HG03571 (cell line): ENCODE results near the gene TMEM250.

Source experiments
- ATAC-seq: cut with Tn5 transposase; IDR thresholded peaks from one replicate; pipeline ENCODE4 v1.9.1; 2021; ENCODE audit not compliant: unreplicated experiment

TMEM250 gene

GRCh38 chr9:136147890-136148714 lies 29.4 kb upstream of the TMEM250 start:
- ATAC-seq: no peak

GRCh38 chr9:136147038-136147889 lies 28.6 kb upstream of the TMEM250 start:
- no peak for ATAC-seq

- ATAC-seq: no peak
These were observed 27.7 kb upstream of the TMEM250 start for GRCh38 chr9:136146126-136147037.

- no peak for ATAC-seq
These were observed 26.9 kb upstream of the TMEM250 start for GRCh38 chr9:136145580-136145979.

GRCh38 chr9:136144450-136144849 lies 25.8 kb upstream of the TMEM250 start:
- ATAC-seq: no peak

- no peak for ATAC-seq
These were observed 24.7 kb upstream of the TMEM250 start for GRCh38 chr9:136143215-136144001.

GRCh38 chr9:136142859-136143214 lies 24.2 kb upstream of the TMEM250 start:
- ATAC-seq: no peak

GRCh38 chr9:136142414-136142796 lies 23.7 kb upstream of the TMEM250 start:
- no peak for ATAC-seq

GRCh38 chr9:136141682-136142413 lies 23.2 kb upstream of the TMEM250 start:
- no peak for ATAC-seq

GRCh38 chr9:136140966-136141365 lies 22.3 kb upstream of the TMEM250 start:
- no peak for ATAC-seq

- ATAC-seq: no peak
These were observed 21.4 kb upstream of the TMEM250 start for GRCh38 chr9:136140046-136140445.

- no peak for ATAC-seq
These were observed 19.9 kb upstream of the TMEM250 start for GRCh38 chr9:136138566-136138965.

GRCh38 chr9:136137321-136138265 lies 18.9 kb upstream of the TMEM250 start:
- ATAC-seq: no peak

- ATAC-seq: no peak
These were observed 17.7 kb upstream of the TMEM250 start for GRCh38 chr9:136136127-136136925.

GRCh38 chr9:136135326-136136126 lies 16.9 kb upstream of the TMEM250 start:
- no peak for ATAC-seq

GRCh38 chr9:136133959-136134484 lies 15.3 kb upstream of the TMEM250 start:
- ATAC-seq: no peak
